GM21381 (cell line): ENCODE results near the gene FBXL17.
"Not testable (repeated sequence)": the region's sequence is repeated elsewhere in the genome, so short reads cannot be mapped to it uniquely, and the experiment has no call there.

Source experiments
- ATAC-seq: cut with Tn5 transposase; IDR thresholded peaks from one replicate; pipeline ENCODE4 v1.9.1; 2021; ENCODE audit warnings: mild to moderate bottlenecking, moderate library complexity; ENCODE audit not compliant: unreplicated experiment

Gene FBXL17

DNA sequence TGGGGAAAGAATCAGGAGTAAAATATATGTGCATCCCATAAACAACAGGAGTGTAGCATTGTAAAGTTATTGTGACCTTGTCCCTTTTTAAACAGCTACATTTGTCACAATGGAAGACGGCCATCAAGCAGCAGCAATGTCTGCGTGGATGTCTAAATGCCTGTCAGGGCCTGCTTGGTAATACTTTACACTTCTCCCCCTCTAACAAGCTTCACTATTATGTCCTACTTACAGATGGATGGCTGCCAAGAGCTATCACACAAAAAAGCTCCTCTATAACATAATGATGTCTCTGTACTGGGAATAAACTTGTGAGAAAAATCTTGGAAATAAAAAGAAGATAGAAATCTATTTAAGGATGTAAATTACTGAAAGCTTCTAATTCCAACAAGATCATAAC lies 213.0 kb downstream of the FBXL17 start:
- ATAC-seq: no peak

DNA sequence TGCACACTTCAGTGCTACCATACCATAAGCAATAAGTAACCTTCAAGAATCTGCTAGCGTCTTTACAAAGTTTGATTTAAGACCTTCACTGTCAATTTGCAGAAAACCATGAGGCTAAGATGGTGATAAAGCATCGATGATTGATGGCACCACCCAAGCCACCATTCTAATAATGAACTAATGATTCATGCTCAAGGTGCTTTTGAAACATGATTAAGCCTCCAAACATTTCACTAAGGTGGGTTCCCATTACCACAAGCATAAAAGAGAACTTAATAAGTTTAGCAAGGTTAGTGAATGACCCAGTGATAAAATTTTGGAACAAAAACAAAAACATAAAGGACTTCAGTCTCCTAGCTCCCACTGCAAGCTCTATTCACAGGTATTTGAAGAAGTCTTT lies 214.7 kb downstream of the FBXL17 start:
- ATAC-seq: no peak

DNA sequence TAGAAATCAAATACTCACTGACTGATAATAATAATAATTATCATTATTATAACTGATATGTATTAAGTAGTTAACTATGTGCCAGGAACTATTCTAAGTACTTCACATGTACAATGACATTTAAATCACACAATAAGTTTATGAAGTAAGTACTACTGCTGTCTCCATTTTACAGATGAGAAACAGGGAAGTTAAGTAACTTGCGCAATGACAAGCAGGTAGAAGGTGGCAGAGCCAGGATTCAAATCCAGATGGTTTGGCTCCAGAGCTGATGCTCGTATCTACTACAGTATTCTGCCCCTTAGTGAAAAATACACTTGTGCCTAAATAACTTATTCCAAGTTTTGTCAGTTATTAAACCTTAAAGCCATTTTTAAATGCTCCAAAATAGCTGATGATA lies 217.3 kb downstream of the FBXL17 start:
- no peak for ATAC-seq

DNA sequence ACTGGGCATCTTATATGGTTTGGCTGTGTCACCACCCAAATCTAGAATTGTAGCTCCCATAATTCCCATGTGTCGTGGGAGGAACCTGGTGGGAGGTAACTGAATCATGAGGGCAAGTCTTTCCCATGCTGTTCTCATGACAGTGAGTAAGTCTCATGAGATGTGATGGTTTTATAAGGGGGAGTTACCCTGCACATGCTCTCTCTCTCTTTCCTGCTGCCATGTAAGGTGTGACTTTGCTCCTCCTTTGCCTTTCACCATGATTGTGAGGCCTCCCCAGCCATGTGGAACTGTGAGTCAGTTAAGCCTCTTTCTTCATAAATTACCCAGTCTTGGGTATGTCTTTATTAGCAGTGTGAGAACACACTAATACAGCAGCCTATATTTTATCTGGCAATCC lies 229.0 kb downstream of the FBXL17 start:
- not testable (repeated sequence) for ATAC-seq

DNA sequence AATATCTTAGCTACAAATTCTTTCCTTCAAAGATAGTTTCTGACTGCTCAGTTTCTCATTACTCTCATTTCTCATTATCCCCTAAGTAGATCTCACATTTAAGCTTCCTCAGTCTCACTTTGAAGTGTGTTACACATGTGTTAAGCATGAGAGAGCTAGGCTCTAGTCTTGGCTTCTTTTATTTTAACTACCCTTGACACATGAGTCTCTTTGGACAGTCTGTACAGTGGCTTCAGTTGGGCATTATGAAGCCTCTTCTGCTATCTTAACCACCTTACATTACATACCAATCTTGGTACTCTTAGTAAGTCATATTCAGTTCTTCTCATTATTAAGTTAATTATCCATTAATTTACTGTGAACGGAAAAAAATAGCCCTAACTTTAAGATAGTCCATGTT lies 232.5 kb downstream of the FBXL17 start:
- no peak for ATAC-seq

DNA sequence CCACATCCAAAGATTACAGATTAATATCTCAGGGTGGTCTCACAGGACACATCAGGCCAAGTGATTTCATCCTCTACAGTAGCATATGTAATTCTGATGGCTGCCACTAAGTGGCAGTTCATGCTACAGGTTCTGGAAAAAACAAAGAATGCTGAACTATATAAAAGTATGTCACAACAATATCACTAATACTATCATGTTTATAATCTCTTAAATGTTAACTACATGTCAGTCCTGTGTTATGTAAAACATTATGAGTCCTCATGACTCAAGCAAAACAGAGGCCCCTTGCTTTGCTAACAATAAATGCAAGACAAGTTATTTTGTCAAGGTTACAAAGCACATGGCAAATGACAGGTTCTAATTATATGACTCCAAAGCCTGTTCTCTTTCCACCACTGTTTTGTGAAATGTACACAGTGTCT lies 233.2 kb downstream of the FBXL17 start:
- peak; percentile 57 for ATAC-seq

DNA sequence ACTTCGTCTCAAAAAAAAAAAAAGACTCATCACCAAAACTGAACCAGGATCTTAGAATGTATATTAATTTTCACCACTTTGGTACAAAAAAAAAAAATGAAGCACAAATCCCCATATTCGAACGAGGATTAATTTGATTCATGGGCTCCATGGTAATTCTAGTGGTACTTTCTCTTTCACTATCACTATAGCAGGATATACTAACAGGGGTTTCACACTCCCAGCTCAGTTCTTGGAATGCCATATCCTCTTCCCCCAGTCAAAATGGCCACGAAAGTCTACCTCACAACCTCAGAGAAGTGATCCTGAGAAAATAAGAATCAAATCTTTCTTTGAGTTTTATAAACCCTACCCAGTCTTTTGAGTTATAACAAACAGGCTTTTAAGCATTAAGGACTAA lies 235.7 kb downstream of the FBXL17 start:
- no peak for ATAC-seq

DNA sequence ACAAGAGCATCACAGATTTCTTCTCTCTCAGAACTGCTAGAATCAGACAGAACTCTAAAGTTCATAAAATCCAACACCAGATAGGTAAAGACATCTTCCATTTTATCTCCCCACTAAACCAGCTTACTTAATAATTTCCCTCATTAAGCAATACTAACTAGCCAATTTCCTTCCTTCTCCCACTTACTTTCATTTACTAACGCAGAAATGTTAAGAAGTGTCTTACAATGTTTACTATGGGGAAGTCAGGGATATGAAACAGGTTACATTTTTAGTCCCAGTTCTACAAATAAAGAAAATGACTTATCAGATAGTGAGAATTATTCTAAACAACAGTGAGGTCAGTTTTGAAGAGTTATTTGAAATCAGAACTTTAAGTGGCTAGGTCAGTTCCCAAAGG lies 236.5 kb downstream of the FBXL17 start:
- ATAC-seq: no peak

DNA sequence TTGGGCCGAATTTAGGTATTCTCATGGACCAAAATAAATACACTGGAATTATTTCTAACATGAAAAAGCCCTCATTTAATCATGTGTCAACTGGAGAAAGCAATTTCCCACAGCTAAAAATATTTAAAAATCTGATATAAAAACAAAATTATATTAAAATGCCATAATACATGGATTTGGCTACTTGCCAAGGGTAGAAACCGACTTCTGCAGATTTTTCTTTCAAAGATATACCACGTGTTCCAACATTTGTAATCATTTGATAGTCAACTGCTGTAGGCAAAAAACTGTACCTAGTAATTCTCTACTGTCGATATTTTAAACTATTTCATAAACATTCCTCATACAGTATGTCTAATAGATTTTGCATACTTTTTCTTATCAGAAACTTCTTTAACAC lies 237.6 kb downstream of the FBXL17 start:
- no peak for ATAC-seq

DNA sequence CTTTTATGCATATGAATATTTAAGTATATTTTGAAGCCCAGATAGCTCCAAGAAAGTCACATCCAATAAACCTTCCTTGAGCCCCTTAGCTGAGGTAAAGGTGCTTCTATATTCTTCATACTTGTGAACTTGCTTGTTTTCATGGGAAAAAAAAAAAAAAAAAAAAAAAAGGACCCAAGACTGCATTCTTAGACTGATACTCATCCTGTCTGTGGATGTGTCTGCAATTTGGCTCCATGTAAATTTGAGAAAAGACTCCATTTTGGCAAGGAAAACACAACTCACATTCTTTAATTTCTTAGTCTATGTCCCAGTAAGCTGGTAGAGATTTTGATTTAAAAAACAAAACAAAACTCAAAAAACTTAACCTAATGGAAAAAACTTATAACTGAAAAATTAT lies 238.3 kb downstream of the FBXL17 start:
- no peak for ATAC-seq

DNA sequence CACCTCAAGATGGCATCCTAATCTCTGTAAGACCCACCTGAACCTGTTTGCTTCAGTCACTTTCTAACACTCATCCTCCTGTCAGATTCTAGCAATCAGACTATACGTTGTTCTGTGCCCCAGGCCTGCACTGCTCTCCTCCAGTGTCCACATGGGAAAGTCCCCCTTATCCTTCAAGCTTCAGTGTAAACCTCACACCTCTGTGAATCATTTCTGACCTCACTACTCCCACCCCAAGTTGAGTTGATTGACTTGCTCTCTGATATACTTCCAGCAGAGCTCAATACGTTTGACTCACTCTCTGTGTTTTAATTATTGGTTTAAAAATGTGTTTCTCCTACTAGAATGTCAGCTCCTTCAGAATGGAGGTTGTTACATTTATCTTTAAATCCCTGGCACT lies 240.2 kb downstream of the FBXL17 start:
- ATAC-seq: no peak

DNA sequence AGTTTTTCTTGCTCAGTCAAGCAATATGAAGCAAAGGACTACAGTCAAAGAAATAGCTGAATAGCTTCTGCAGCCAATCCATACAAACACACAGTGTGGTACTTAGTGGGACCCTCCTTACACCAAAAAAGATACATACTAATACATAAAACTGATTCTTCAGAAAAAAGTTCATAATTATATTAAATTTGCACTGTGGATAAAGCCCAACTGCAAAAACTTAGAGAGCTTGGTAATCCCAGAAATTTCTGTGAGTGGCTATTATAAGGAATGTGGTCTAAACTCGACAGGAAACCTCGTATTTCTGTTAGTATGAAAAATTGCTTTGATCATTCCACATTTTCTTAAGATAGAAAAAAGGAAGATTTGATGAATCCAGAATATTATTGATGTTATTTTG lies 245.4 kb downstream of the FBXL17 start:
- no peak for ATAC-seq

DNA sequence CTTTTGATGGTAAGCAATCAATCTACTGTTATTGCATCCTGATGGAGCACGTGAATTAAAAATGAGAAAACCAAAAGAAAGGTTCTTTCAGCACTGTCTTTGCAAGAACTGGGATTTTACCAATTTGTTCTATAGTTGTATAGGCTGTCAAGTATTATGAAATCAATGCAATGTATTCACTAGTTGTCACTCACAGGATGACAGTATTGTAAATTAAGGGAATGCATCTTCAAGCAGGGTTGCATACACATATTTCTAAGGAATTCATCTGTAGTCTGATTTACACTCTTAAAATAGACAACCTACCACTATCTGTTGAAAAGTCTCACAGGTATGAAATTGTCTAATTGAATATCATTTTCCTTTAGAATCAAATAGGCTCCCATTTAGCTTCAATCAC lies 252.8 kb downstream of the FBXL17 start:
- ATAC-seq: no peak

DNA sequence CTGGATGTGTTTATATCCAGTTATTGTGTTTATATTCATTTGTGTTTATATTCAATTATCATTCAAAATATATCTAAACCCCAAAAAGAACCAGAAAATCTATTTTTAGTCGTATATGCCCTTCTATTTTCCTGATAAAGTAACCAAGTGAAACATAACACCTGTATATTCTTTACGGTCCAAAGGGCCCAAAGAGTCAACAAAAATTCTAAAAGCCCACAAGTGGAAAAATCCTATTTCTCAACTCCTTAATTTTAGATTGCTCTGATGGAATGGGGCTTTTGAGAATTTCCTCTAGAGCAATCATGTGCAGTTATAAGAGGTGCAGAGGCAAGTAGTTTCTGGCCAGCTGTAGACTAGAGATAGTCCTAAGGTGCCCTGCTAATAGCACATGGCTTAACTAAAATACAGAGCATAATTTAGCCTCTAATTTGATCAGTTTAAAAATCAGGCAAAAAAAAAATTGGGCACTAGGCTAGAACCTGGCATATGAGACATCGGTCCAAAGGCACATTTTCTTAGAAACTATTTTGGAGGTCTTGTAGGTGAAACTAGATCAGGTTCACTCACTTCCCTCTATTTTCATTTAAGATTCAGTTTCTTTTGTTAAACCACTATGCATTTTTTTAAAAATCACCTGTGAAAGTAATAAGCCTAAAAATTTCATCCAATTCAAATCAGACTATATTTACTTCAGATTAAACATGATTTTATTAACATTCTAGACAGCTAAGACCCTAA lies 256.0 kb downstream of the FBXL17 start:
- ATAC-seq: no peak

DNA sequence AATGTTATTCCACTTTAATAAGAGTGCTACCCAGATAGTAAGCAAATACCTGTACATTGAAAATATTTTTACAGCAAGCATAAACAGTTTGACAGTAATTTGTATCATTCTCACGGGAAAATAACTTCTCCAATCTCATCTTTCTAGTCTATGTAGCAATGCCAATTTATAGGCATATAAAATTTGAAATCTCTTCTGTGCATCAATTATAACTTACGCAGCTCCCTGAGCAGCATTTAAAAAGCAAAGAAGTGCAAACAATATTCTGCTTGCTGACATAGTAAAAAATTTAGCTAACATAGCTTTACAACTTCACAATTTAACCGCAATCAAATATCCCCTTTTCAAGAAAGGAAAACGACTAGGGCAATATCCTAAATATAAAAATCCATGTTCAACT lies 257.3 kb downstream of the FBXL17 start:
- ATAC-seq: no peak

DNA sequence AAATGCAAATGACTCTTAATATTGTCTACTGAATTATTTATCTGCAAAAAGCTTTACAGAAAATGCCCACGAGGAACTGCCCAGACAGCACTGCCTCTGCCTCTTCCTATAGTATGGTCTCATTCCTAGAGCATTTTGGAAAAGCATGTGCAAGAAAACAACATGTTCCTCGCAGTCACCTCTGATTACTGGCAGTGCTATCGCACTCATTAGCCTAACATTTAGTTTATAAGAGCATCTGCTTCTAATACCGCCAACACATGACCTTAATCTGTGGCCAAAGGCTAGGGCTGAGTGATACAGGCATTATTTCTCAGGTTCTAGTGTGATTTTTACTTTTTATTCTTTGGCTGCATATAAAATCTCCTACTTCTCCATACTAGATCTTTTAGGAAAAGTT lies 259.2 kb downstream of the FBXL17 start:
- no peak for ATAC-seq

DNA sequence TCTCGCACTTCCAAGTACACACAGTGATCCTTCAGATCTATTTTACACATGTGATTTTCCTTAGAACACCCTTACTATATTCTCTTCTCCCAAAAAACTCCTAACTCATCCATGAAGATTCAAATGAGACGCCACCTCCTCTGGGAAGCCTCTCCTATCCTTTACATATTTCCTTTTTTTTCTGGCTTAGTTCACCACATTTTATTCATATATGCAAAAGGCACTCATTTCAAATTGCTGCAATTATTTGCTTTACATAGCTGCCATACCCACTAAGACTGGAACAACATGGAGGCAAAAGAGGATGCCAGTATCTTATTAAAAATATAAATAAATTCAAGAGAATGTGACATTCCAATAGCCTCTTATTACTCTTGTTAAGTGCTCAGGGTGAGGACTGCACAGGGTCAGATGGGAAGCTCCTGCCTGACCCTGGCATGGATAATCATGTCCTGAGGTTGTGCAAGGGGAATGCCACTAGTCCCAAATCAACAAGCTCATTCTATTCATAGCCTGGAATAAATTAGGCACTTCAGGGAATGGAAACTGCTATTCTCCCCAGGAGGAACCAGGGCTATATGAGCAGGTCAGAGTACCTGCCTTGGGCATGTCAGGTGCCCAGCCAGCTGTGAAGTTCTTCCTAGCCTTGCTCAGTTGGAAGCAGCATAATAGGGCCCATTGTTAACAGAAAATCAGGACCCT lies 262.9 kb downstream of the FBXL17 start:
- ATAC-seq: no peak

DNA sequence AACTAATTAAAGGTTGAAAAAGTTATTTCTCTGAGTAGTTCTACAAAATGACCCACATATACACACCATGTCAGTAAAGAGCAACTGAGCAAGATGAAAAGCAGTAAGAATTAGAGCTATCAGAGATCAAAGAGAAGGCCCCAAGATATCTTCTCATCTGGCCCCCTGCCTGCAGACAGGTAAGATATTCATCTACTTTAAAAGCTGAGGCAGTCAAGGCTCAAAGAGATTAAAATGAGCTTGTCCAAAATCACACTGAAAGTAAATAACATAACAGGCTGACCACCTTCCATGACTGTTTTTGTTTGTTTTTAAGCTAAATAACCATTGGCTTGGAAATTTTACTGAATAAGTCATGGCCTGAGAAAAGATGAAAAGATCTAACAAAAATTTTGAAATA lies 266.2 kb downstream of the FBXL17 start:
- ATAC-seq: no peak

DNA sequence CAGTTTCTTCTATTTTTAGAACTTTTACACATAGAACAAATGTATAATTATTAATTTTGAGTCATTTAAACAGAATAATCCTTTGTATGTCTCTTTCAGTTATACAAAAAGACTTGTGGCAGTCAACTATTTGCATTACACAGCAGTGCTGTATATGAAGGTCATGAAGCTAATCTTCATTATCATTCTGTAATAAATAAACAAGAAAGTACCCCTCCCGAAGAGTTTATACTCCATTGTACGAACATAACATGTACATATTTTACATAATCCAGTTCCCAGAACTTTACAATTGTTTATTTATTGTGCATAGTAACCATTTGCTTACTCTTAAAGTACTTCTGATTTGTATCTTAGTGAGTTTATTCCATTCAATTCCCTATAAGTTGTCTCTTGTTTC lies 267.9 kb downstream of the FBXL17 start:
- no peak for ATAC-seq

DNA sequence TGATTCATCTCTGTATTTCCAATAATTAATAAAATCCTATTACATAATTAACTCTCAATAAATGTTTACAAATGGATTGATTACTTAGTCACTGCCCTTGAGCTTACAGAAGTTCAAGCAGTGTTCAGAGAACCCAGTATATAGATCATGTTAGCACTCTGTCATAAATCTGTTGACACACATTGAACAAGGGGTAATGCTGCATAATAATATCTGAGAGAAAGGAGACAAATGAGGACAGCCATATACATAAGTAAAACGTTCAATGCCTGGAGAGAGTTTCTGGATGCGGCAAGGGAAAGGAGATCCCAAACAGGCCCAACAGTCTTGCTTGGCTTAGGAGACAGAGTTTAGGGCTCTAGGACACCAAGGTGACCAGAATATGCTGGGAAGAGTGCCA lies 270.2 kb downstream of the FBXL17 start:
- no peak for ATAC-seq

DNA sequence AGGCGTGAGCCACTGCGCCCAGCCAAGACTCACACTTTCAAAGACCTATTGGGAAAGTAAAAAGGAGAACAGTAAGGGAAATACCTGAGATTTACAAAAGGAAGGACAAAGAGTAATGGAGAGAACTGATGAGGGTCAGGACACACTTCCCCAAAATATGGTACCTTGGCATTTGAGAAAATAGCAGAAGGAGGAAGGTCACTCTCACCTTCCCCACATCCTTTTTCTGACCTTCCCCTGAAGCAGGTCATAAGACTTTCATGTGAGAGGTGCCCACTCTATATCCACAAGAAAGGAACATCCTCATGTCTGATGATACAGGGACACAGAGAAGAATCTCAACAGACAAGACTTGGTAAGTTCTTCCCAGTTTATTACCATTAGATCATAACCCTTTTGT lies 272.8 kb downstream of the FBXL17 start:
- ATAC-seq: no peak

DNA sequence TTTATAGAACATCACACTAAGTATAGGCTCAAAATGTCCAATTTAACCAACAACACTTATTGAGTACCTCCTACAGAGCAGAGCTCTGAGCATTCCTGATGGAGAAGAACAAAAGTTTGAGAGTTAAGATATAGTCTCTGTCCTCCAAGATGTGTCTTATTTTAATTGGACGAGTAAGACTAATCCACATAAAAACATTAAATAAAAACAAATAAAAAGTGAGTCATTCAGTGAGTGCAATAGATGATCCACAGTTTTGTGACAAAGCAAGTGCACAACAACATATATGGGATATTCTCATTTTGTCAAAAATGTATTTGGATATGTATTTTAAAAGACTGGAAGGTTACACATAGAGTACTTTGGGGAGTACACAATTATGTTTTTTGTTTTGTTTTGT lies 277.4 kb downstream of the FBXL17 start:
- no peak for ATAC-seq

DNA sequence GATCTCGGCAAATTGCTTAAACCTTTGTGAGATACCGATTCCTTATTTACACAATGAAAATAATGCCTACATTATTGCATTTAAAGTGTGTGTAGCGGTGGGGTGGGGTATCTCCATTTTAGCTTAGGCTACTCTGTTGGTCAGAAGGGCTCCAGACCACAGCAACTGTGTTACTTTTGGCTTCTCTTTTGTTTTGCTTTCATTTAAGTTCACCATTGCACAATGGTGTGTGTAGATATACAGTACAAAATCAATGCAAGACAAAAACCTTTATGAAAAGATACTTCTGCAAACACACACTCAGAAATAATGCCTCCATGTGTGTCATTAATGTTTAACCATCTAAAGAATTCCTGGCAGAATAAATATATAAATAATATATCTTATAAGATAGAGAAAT lies 279.4 kb downstream of the FBXL17 start:
- no peak for ATAC-seq
